ENCODE measurements around the gene RBMS3.

DNA sequence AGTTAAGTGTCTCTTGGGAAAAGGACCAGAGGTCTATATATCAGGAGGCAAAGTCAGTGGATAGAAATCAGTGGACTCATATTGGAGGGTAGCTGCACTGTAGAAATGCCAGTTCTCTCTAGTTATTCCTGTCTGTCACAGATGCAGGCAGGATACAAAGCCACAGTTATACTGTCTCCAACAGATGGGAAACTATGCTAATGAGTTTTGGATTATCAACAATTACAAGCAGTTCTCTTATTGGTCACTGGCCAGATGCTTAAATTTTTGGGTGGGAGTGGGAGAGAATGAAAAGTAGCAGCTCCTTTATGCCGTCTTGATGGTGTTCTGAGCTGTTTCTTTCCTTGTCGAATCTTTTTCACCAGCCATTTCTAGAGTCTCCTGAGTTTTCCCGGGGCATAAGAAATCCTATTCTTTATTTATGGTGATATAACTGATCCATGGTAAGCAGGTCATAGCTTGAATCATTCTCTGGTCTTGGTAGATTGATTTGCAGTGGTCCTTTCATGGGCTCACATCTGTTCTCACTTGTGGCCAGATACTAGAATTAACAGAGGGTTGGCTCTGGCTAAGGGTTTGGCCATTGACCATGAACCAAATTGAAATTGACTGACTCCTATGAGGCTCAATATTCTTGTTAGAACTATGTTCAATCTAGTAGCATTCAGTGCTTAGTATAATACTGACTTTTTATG, 44.6 kb upstream of the RBMS3 start:
- TF ChIP-seq POLR2A (IDR thresholded peaks at IDR 0.05) = no peak
- TF ChIP-seq, protein P1, sequence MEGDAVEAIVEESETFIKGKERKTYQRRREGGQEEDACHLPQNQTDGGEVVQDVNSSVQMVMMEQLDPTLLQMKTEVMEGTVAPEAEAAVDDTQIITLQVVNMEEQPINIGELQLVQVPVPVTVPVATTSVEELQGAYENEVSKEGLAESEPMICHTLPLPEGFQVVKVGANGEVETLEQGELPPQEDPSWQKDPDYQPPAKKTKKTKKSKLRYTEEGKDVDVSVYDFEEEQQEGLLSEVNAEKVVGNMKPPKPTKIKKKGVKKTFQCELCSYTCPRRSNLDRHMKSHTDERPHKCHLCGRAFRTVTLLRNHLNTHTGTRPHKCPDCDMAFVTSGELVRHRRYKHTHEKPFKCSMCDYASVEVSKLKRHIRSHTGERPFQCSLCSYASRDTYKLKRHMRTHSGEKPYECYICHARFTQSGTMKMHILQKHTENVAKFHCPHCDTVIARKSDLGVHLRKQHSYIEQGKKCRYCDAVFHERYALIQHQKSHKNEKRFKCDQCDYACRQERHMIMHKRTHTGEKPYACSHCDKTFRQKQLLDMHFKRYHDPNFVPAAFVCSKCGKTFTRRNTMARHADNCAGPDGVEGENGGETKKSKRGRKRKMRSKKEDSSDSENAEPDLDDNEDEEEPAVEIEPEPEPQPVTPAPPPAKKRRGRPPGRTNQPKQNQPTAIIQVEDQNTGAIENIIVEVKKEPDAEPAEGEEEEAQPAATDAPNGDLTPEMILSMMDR (IDR thresholded peaks at IDR 0.05) = no peak
